IMR-90 (cell line): ENCODE measurements around the gene GK.

ENCODE experiments used
- POLR2A ChIP-seq: IDR thresholded peaks from 2 replicates; pipeline ENCODE4 v1.6.1; 2012; ENCODE audit warnings: mild to moderate bottlenecking, low read depth, low read length
- RCOR1 ChIP-seq: IDR thresholded peaks from 2 replicates; pipeline ENCODE4 v1.6.1; 2012; ENCODE audit warnings: mild to moderate bottlenecking, low read length, improper control_type of control experiment; ENCODE audit not compliant: insufficient replicate concordance
- TF ChIP-seq, protein P1 (sequence below): conservative IDR thresholded peaks from 2 replicates; pipeline ENCODE4 v1.5.1; 2012; ENCODE audit warnings: mild to moderate bottlenecking, low read depth, low read length, improper control_type of control experiment

DNA sequence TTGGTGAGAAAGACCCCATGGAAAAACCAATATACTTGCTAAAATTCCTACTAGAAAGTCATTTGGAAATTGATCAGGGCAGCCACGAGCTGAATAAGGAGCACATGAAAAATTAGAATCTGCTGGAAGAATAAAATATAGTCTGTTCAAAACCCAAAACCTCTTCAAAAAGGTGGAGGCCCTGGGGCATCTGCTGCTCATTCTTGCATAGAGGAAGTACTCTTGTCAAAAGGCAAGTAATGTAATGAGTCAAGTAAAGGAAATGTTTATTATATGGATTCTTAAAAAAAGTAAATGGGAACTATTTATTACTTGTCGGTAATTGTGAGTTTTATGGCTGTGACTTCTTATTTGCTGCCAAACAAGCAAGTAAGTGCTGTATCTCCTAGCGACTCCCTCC is 109.5 kb downstream of the GK start:
- no peak for TF ChIP-seq POLR2A
- TF ChIP-seq, protein P1, sequence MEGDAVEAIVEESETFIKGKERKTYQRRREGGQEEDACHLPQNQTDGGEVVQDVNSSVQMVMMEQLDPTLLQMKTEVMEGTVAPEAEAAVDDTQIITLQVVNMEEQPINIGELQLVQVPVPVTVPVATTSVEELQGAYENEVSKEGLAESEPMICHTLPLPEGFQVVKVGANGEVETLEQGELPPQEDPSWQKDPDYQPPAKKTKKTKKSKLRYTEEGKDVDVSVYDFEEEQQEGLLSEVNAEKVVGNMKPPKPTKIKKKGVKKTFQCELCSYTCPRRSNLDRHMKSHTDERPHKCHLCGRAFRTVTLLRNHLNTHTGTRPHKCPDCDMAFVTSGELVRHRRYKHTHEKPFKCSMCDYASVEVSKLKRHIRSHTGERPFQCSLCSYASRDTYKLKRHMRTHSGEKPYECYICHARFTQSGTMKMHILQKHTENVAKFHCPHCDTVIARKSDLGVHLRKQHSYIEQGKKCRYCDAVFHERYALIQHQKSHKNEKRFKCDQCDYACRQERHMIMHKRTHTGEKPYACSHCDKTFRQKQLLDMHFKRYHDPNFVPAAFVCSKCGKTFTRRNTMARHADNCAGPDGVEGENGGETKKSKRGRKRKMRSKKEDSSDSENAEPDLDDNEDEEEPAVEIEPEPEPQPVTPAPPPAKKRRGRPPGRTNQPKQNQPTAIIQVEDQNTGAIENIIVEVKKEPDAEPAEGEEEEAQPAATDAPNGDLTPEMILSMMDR: no peak
- no peak for TF ChIP-seq RCOR1
